GM23338 (cell line): ENCODE measurements around the gene FARSB. TPM values are rescaled to one million over a fixed set of nuclear protein-coding genes. Genes with fewer than 3 reads are reported as not detected.

Experiments
- ATAC-seq: fragments of 200-7000 bp; cut with Tn5 transposase; 3 replicates; pipeline ENCODE4 v1.9.1; 2020
- DNase-seq: peaks from one replicate; pipeline ENCODE4 v3.0.0-alpha.2; 2015; ENCODE audit warnings: low spot score
- H2AFZ ChIP-seq: fragments of 200-600 bp; sonication (generic); 2 replicates; pipeline ENCODE4 v1.8.0; 2016; ENCODE audit warnings: antibody characterized with exemption, mild to moderate bottlenecking, moderate library complexity
- H3F3A ChIP-seq: fragments of 200-600 bp; sonication (generic); replicated peaks from 2 replicates; pipeline ENCODE4 v1.8.0; 2017; ENCODE audit warnings: antibody characterized with exemption, mixed run types, low read depth
- H3K27ac ChIP-seq: fragments of 200-600 bp; sonication (generic); 2 replicates; pipeline ENCODE4 v1.6.1; 2016; ENCODE audit warnings: low read depth
- H3K27me3 ChIP-seq: fragments of 200-600 bp; sonication (generic); 2 replicates; pipeline ENCODE4 v1.8.0; 2016; ENCODE audit warnings: mild to moderate bottlenecking, mixed run types, moderate library complexity; ENCODE audit not compliant: insufficient read depth
- H3K36me3 ChIP-seq: fragments of 200-600 bp; sonication (generic); 2 replicates; pipeline ENCODE4 v1.8.0; 2016; ENCODE audit warnings: mild to moderate bottlenecking; ENCODE audit not compliant: insufficient read depth
- H3K4me1 ChIP-seq: fragments of 200-600 bp; sonication (generic); 2 replicates; pipeline ENCODE4 v1.8.0; 2016; ENCODE audit warnings: mild to moderate bottlenecking, moderate library complexity; ENCODE audit not compliant: insufficient read depth
- H3K4me2 ChIP-seq: fragments of 200-600 bp; sonication (generic); 2 replicates; pipeline ENCODE4 v1.7.1; 2017; ENCODE audit warnings: mixed run types
- H3K4me3 ChIP-seq: fragments of 200-600 bp; sonication (generic); 2 replicates; pipeline ENCODE4 v1.6.1; 2016; ENCODE audit warnings: mixed run types
- H3K79me2 ChIP-seq: fragments of 200-600 bp; sonication (generic); replicated peaks from 2 replicates; pipeline ENCODE4 v1.8.0; 2017; ENCODE audit warnings: mild to moderate bottlenecking; ENCODE audit not compliant: insufficient read depth
- H3K9me2 ChIP-seq: fragments of 200-600 bp; sonication (generic); 2 replicates; pipeline ENCODE4 v1.8.0; 2017; ENCODE audit not compliant: insufficient read depth
- H4K20me1 ChIP-seq: fragments of 200-600 bp; sonication (generic); replicated peaks from 2 replicates; pipeline ENCODE4 v1.8.0; 2017; ENCODE audit warnings: mild to moderate bottlenecking; ENCODE audit not compliant: insufficient read depth
- H3K27ac Mint-ChIP-seq: 2 replicates; pipeline ENCODE4 v1.8.0; 2020; ENCODE audit warnings: inconsistent platforms, mild to moderate bottlenecking, moderate library complexity, mixed read lengths
- H3K27me3 Mint-ChIP-seq: 3 replicates; pipeline ENCODE4 v1.8.0; 2022; ENCODE audit warnings: low read depth, mild to moderate bottlenecking, moderate library complexity, mixed read lengths, inconsistent platforms; ENCODE audit not compliant: insufficient read depth, poor library complexity
- H3K36me3 Mint-ChIP-seq: 3 replicates; pipeline ENCODE4 v1.8.0; 2021; ENCODE audit warnings: low read depth, mild to moderate bottlenecking, inconsistent platforms, moderate library complexity, mixed read lengths
- H3K4me1 Mint-ChIP-seq: 3 replicates; pipeline ENCODE4 v1.8.0; 2020; ENCODE audit warnings: mild to moderate bottlenecking, inconsistent platforms, mixed read lengths
- H3K4me3 Mint-ChIP-seq: 3 replicates; pipeline ENCODE4 v1.8.0; 2021; ENCODE audit warnings: moderate library complexity, mild to moderate bottlenecking, inconsistent platforms, mixed read lengths
- H3K9me3 Mint-ChIP-seq: 3 replicates; pipeline ENCODE4 v1.8.0; 2020; ENCODE audit warnings: moderate library complexity, mild to moderate bottlenecking, inconsistent platforms, mixed read lengths
- ETS1 ChIP-seq: IDR thresholded peaks from 2 replicates; pipeline ENCODE4 v1.6.1; 2016; ENCODE audit warnings: antibody characterized with exemption
- REST ChIP-seq: IDR thresholded peaks from one replicate; pipeline ENCODE4 v1.6.1; 2018; ENCODE audit warnings: antibody characterized with exemption; ENCODE audit not compliant: unreplicated experiment
- ZNF114 ChIP-seq: fragments of 250-450 bp; sonication (Bioruptor Pico); IDR thresholded peaks from 2 replicates; pipeline ENCODE4 v1.5.0; 2020; ENCODE audit warnings: mild to moderate bottlenecking, moderate library complexity
- ZNF331 ChIP-seq: fragments of 250-450 bp; sonication (Bioruptor Pico); IDR thresholded peaks from 2 replicates; pipeline ENCODE4 v1.5.0; 2020; ENCODE audit warnings: low read depth, mild to moderate bottlenecking, moderate library complexity
- ZNF462 ChIP-seq: fragments of 250-450 bp; sonication (Bioruptor Pico); IDR thresholded peaks from 2 replicates; pipeline ENCODE4 v1.5.0; 2020; ENCODE audit warnings: mild to moderate bottlenecking, moderate library complexity
- polyA plus RNA-seq: library from polyadenylated mRNA; unstranded; fragments of >200 nt; fragmentation: Nextera tagmentation; extraction: Ambion mirVana; gene quantifications from 2 replicates; pipeline ENCODE4 v1.2.1, GENCODE V29; 2016
- total RNA-seq: library from RNA; depleted of rRNA; stranded (reverse); fragments of >200 nt; shearing (Covaris generic); gene quantifications from 2 replicates; pipeline ENCODE4 v1.2.3, GENCODE V29; 2014

Gene FARSB
- total and polyA plus RNA-seq, 2 experiments from 2014 or later = 32.5 to 40.0 TPM

GRCh38 chr2:222561151-222561550, 94.7 kb downstream of the FARSB start (continued):
- TF ChIP-seq REST (no peak), ETS1 (no peak), ZNF331 (CRISPR knock-in tag) (no peak)

- ATAC-seq (peak; percentile 82), DNase-seq (peak; percentile 20)
- peaks cover 11% of the 10 kb centered on the region for H3K4me1 ChIP-seq
- H3K9me2 ChIP-seq = no peaks in the 10 kb centered on the region
- TF ChIP-seq ZNF462 (CRISPR knock-in tag) = no peak
- no peak for TF ChIP-seq ZNF114 (CRISPR knock-in tag)
- H3K27ac ChIP-seq = no peak overlapping the region
- Mint-ChIP-seq H3K9me3 (no peaks in the 10 kb centered on the region), H3K27ac (no peak overlapping the region), H3K27me3 (peaks cover 5% of the 10 kb centered on the region), H3K4me3 (no peak overlapping the region), H3K4me1 (peaks cover 18% of the 10 kb centered on the region), H3K36me3 (no peaks in the 10 kb centered on the region)
- H3K4me3 ChIP-seq = no peak overlapping the region
- no peaks in the 10 kb centered on the region for H3K79me2 ChIP-seq
- no peak overlapping the region; the same call in 1 of the 2 replicates for H3K4me2 ChIP-seq
- no peaks in the 10 kb centered on the region for H4K20me1 ChIP-seq
- H3F3A ChIP-seq = no peaks in the 10 kb centered on the region
- H3K27me3 ChIP-seq = no peaks in the 10 kb centered on the region
- H3K36me3 ChIP-seq = no peaks in the 10 kb centered on the region
- H2AFZ ChIP-seq = no peak overlapping the region; the same call in 1 of the 2 replicates
Measured at GRCh38 chr2:222554517-222554916, 101.4 kb downstream of the FARSB start.
